Vagina (tissue), 2 donors: Measurements from ENCODE around the gene PMFBP1.

Experiments used
- CTCF ChIP-seq, 3 experiments: fragments of 450-650 bp in 2 of 3; fragments of 200-600 bp in 1 of 3; sonication (generic) in 1 of 3; IDR thresholded peaks; one replicate each; pipeline ENCODE4 v1.5.1; 2017 to 2019; ENCODE audit warnings: antibody characterized with exemption in 3 of 3, mild to moderate bottlenecking in 2 of 3, moderate library complexity in 2 of 3
- POLR2A ChIP-seq, 2 donors: fragments of 450-650 bp; IDR thresholded peaks; one replicate each; pipeline ENCODE4 v1.6.1; 2017; ENCODE audit warnings: antibody characterized with exemption in 2 of 2, mild to moderate bottlenecking in 2 of 2, moderate library complexity in 2 of 2
- POLR2AphosphoS5 ChIP-seq, 2 donors: sonication (generic); formaldehyde crosslinking; IDR thresholded peaks; one replicate each; pipeline ENCODE4 v1.9.0; 2017; ENCODE audit warnings: antibody characterized with exemption in 2 of 2, mild to moderate bottlenecking in 2 of 2, low read depth in 1 of 2; ENCODE audit not compliant: insufficient read depth in 1 of 2

- TF ChIP-seq CTCF (IDR thresholded peaks at IDR 0.05), result no peak
- no peak for TF ChIP-seq POLR2A (IDR thresholded peaks at IDR 0.05)
- TF ChIP-seq POLR2AphosphoS5 (IDR thresholded peaks at IDR 0.05; ENCODE audit: insufficient read depth in 1 of 2, low read depth in 1 of 2), result no peak
These were observed 30.1 kb upstream of the PMFBP1 start for GRCh38 chr16:72202014-72202413.
